ENCODE results near the gene STK25. TPM values are rescaled to one million over a fixed set of nuclear protein-coding genes. Genes with fewer than 3 reads are reported as not detected.

Gene STK25
- total RNA-seq, 2 donors from 2014 or later: 94.5 to 173 TPM

DNA sequence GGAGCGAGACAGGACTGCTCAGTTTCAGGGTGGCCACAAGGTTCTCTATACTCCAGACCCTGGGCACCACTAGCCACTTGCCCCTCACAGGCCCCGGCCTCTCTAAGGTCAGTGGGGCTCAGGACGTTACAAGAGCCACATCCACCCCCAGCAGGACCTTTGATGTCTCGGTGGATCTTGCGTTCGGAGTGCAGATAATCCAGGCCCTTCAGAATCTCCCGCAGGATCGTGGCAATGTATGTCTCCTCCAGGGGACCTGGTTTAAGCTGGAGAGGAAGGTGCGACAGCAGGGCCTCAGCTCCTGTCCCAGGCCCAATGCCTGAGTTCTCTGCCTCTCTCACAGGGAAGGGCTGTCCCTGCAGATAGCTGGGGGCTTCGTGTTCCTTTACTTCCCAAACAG, 8.4 kb downstream of the STK25 start:
- TF ChIP-seq, protein P1, sequence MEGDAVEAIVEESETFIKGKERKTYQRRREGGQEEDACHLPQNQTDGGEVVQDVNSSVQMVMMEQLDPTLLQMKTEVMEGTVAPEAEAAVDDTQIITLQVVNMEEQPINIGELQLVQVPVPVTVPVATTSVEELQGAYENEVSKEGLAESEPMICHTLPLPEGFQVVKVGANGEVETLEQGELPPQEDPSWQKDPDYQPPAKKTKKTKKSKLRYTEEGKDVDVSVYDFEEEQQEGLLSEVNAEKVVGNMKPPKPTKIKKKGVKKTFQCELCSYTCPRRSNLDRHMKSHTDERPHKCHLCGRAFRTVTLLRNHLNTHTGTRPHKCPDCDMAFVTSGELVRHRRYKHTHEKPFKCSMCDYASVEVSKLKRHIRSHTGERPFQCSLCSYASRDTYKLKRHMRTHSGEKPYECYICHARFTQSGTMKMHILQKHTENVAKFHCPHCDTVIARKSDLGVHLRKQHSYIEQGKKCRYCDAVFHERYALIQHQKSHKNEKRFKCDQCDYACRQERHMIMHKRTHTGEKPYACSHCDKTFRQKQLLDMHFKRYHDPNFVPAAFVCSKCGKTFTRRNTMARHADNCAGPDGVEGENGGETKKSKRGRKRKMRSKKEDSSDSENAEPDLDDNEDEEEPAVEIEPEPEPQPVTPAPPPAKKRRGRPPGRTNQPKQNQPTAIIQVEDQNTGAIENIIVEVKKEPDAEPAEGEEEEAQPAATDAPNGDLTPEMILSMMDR (IDR thresholded peaks at IDR 0.05): no peak
- Histone ChIP-seq H3K36me3 (peaks cover 41% of the 10 kb centered on the region), H3K9me3 (no peaks in the 10 kb centered on the region), H3K27me3 (no peaks in the 10 kb centered on the region), H3K27ac (no peak overlapping the region), H3K4me1 (peaks cover 0 to 2% of the 10 kb centered on the region in 2 donors), H3K4me3 (no peak overlapping the region)
- DNase-seq (ENCODE audit: low spot score): no peak

DNA sequence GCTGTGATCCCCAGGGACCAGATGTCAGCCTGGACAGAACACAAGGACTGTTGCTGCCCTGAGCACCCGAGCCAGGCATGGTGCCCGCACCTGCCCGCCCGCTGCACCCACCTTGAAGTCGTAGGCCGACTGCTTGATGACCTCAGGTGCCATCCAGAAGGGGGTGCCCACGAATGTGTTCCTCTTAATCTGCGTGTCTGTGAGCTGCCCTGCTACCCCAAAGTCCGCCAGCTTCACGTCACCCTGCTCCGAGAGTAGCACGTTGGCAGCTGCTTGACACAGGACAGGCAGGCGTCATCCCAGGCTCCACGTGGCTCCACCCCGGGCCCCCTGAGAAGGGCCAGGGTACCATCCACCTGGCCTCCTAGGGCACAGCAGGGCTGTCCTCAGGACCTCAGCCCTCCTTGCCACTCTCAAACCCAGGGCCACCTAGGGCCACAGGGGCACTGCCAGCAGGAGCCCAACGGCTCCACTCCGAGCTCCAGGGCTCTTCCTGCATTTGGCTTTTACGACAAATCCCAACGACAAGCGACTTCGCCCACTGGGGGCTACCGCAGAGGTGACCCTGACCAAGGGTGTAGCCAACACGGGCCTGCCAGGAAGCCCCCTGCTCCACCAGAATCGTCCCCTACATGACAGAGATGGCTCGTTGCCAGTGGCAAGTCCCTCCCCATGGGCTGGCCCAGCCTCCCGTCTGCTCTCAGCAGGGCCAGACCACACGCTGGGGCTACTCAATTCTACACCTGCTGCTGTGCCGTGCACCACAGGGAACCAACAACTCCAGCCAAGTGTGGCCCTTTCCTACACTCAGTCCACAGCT, 9.0 kb downstream of the STK25 start:
- H3K4me1 ChIP-seq: no peaks in the 10 kb centered on the region

DNA sequence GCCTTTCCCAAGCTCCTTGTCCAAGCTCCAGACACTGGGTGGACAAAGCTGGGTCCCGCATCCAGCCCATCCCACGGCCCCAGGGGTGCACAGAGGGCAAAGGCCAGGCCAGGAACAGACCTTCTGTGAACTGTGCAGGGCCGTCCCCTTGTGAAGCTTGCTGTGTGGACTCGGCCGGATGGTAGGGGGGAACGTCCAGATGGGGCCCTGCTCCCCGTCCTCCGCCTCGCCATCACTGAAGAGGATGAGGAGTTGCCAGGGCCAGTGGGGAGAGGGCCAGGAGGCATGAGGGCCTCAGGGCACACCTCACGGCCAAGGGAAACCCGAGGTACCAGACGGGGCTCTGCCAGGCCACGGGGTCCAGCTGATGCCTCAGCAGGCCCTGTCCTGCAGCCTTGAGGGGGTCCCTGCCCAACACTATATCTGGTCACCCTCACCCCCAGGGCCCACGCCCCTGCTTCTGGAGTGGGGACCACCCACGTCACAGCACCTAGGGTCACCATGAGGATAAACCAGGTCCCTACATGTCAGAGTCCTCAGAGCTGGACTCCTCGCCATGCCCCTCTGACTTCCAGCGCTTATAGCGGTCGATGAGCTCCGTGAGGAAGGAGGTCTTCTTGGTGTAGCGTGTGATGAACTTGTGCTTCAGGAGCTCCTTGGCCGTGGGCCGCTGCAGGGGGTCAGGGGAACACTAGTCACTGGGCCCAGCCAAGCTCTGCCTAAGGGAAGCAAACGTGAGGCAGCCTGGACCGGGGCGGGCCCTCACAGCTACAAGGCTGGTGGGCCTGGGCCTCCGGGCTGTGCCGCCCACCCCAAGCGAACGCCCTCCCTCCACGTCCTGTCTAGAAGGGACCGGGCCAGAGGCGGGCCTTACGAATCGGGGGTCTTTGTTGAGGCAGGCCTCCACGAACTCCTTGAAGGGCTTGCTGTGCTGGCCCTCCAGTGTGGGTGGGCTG, 10.0 kb downstream of the STK25 start:
- no peaks in the 10 kb centered on the region for H3K27me3 ChIP-seq
- H3K4me3 ChIP-seq: no peak overlapping the region
- no peak overlapping the region for H3K27ac ChIP-seq
- no peaks in the 10 kb centered on the region for H3K9me3 ChIP-seq
- peaks cover 55% of the 10 kb centered on the region for H3K36me3 ChIP-seq
- no peaks in the 10 kb centered on the region for H3K4me1 ChIP-seq
- TF ChIP-seq, protein P1 (IDR thresholded peaks at IDR 0.05): no peak
- no peak for DNase-seq (ENCODE audit: low spot score)

More for the DNA sequence above, 9.0 kb downstream of the STK25 start:
- Histone ChIP-seq H3K36me3 (peaks cover 48% of the 10 kb centered on the region), H3K4me3 (no peak overlapping the region), H3K27me3 (no peaks in the 10 kb centered on the region), H3K27ac (no peak overlapping the region), H3K9me3 (no peaks in the 10 kb centered on the region)
- TF ChIP-seq, protein P1 (IDR thresholded peaks at IDR 0.05): no peak
- no peak for DNase-seq (ENCODE audit: low spot score)

DNA sequence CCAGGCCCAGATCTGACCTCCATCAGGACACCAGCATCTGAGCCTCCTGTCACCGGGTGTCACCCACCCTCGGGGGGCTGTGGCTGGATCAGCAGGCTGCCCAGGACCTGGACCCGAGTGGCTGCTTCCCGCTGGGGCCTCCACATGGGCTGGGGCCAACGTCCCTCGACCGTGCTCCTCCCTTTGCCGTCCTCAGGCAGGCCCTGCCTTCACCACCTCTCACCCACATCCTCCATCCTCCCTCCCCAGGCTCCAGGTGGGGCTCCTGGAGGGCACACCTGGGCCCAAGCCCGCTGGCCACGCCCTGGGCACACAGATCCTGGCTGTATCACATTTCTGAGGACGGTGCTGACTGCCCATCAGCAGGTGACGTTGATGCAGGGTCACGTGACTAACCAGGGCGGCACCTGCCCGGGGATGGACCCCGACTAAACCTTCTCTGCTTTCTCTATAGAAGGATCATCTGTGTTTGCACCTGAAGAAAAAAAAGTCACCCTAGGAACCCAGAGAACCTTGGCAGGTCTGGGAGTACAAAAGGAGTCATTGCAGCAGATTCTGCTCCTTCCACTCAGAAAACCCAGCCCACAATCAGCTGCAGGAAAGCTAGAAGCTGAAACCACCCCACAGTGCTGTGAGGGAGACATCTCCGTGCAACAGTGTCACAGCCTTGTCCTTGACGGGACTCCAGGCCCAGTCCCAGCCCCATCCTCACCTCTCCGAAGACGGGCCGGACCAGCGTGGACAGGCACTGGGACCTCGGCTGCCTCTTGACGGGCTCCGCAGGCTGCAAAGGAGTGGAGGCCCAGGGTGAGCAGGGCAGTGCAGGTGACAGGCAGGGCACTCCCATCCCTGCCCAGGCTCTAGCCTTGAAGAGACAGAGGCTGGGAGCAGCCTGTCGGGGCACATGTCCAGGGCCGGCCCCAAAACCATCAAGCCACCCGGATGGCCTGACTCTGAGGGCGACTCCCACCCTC, 11.2 kb downstream of the STK25 start:
- no peaks in the 10 kb centered on the region for H3K9me3 ChIP-seq
- H3K36me3 ChIP-seq: peaks cover 55% of the 10 kb centered on the region
- no peak for DNase-seq (ENCODE audit: low spot score)

More for the DNA sequence above, 11.2 kb downstream of the STK25 start:
- Histone ChIP-seq H3K4me3 (no peak overlapping the region), H3K27me3 (no peaks in the 10 kb centered on the region), H3K27ac (no peak overlapping the region), H3K4me1 (no peaks in the 10 kb centered on the region)
- TF ChIP-seq, protein P1 (IDR thresholded peaks at IDR 0.05): no peak

Data from right atrium auricular region (tissue), 2 donors.